ENCODE results near the gene AGFG1.

Gene AGFG1

GRCh38 chr2:227461811-227462461 is 10.0 kb upstream of the AGFG1 start:
- no peak for DNase-seq (ENCODE audit: low read depth, low spot score)

DNA sequence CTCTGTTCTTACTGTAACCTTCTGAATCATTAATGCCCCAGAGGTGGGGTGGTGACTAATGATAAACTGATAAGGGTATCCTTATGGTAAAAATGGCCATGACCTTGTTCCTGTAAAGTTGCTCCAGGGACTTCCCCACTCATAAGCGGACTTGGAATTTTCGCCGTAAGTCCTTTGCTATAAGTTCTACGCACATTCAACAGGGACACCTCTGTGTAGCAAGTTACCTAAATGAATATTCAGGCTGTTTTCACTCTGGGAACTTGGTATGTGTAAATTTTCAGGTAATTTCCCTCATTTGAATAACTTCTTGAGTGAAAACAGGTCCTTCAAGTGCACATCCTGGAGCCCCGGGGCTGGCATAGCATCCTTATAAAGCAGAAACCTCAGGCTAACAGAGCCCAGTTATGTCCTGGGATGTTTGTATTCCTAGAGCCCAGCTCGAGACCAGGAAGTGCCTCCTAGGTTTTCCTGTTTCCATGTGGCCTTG is 9.4 kb upstream of the AGFG1 start:
- peak; percentile 55 for DNase-seq (ENCODE audit: low read depth, low spot score)

- no peak for DNase-seq (ENCODE audit: low read depth, low spot score)
Measured at GRCh38 chr2:227462972-227463931, 8.7 kb upstream of the AGFG1 start.

- no peak for DNase-seq (ENCODE audit: low read depth, low spot score)
Measured at GRCh38 chr2:227464361-227464760, 7.6 kb upstream of the AGFG1 start.

DNA sequence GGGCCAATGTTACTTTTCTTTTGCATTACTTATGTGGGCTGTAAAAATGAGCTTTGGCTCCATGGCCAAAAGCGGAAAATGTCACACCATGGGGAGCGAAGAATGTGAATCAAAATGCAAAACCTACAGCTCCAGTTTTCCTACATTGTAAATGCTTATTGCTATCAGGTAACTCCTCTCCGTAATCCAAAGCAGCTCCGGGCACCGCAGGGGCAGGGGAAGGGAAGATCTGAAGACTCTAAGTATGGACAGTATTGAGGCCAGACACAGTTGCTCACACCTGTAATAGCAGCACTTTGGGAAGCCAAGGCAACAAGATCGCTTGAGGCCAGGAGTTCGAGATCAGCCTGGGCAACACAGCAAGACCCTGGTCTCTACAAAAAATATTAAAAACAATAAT is 7.1 kb upstream of the AGFG1 start:
- no peak for DNase-seq (ENCODE audit: low read depth, low spot score)

DNA sequence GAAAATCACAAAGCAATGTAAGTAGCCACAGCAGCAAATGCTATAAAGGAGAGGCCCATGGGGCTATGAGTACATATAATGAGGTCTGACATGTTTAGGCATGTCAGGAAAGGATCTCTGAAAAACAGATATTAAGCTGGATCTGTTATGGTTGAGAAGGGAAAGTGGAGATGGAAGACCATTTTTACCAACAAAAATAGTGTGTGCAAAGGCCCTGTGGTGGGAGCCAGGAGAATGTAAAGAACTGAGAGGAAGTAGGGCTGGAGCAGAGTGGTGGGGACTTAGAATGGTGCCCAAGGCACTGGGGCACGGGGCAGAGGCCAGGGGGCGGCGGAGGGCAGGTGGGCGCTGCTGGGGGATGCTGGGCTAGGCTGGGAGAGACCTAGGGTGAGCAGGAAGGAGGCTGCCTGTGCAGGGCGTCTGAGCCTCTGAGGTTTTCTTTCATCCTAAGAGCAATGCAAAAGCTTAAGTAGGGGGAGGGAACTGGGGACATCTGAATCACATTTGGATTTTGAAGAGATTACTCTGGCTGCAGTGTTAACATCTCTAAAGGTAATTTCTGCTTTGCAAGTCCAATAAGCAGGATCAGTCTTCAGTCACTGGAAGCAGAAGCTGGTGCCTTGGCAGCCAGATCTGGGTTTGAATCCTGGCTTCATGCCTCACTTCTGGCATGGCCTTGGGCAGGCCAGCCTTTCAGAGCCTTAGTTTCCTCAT is 4.9 kb upstream of the AGFG1 start:
- DNase-seq (ENCODE audit: low read depth, low spot score) = no peak

DNA sequence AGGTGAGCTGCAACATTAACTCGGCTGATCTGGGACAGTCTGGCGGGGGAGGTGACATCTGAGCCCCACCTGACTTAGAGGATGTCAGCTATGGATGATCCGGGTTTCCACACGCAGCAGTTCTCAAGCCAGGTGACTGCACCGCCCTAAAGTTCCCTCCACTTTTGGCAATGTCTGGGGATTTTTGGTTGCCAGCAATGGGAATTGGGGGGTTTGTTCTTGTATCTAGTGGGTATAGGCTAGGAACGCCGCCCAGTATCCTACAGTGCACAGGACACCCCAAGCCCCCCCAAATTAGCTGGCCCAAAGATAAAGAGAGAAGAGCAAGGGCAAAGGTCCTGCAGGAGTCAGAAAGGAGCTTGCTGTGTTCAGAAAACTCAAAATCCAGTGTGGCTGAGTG is 544 bp upstream of the AGFG1 start:
- no peak for DNase-seq (ENCODE audit: low read depth, low spot score)

GRCh38 chr2:227472265-227473121 is 537 bp downstream of the AGFG1 start:
- no peak for DNase-seq (ENCODE audit: low read depth, low spot score)

DNA sequence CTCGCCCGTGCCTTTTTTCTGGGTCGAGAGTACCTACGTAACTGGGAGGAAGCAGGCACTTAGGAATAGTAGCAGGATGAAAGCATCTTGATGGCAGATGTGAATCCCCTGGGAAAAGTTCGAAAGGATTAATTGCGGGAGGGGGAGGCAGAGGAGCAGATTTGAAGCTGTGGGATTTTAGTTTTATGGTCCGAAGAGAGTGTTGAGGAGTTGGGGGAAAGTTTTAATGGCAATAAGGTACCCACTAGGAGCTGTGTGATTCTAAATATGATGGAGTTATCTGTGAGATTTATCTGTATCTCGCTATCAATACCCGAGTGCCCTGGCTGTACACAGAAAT is 1.1 kb downstream of the AGFG1 start:
- peak; percentile 22 for DNase-seq (ENCODE audit: low read depth, low spot score)

DNA sequence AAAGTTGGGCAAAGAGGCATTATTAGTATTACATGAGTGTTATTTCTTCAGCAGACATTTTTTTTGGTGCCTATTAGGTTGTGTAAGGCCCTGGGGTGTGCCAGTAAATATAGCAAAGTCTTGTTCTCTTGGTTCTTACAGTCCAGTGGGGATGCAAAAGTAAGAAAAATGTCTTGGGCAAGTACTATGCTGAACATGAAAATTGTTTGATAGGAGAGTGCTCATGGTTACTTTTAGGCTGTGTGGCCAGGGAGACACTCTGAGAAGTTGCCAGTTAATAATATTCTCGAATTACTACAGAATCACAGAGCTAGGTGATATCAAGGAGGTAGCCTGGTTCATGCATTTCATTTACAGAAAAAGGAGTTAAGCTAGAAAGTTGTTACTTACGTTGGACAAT is 1.9 kb downstream of the AGFG1 start:
- DNase-seq (ENCODE audit: low read depth, low spot score) = no peak

DNA sequence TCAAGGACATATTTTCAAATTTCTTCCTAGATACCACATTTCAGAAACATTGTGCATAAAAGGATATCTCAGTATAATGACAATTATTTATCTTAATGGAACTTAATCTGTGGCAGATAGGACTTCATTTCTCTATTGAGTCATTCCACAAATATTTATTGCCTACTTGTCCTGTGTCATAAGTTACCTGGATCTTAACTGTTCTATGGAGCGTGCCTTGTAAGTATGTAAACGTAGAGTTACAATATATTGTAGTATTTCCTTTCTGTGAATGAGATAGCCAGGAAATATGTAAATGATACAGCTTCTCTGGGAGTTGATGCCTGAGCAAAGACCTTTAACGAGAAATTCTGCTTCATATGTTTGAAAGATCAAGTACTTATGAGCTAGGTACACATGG is 2.5 kb downstream of the AGFG1 start:
- DNase-seq (ENCODE audit: low read depth, low spot score) = no peak

DNA sequence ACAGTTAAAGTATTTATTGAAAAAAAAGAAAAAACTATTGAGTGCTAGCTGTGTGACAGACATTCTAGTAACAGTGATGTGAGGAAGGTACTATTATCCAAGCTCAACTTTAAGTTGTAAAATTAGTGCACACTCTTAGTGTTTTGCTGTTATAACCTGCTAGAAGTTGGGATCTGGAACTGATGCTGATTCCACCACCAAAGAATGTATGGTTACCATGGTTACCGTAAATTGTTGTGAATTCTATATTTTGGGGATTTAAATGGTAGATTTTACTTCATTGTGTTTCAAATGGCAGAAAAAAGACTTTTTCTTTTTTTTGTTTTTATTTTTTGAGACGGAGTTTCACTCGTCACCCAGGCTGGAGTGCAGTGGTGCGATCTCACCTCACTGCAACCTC is 5.3 kb downstream of the AGFG1 start:
- DNase-seq (ENCODE audit: low read depth, low spot score) = no peak

DNA sequence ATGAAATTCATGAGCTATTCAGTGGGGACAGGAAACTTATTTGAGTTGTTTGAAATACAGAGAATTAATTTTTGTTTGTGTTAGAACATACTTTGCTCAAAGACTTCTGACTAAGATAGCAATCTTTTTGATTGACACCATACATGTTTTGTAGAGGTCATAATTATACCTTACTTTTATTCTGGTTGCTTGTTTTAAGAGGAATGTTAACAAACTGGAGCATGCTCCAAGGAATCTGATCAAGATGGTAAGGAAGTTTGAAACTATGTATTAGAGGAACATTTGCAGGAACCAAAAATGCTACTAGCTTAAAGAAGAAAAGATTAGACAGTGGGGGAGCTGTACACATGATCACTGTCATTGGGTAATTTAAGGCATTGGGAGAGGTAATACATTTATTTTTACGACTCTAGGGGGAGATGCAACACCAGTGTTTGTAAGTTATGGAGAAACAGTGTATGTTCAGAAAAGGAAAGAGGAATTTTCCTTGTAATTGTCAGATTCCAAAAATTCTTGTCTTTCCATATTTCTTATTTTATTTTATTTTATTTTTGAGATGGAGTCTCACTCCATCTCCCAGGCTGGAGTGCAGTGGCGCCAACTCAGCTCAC is 8.0 kb downstream of the AGFG1 start:
- DNase-seq (ENCODE audit: low read depth, low spot score) = no peak

- DNase-seq (ENCODE audit: low read depth, low spot score) = no peak
Measured at GRCh38 chr2:227480528-227480927, 8.6 kb downstream of the AGFG1 start.

GRCh38 chr2:227482638-227483340 is 10.8 kb downstream of the AGFG1 start:
- DNase-seq (ENCODE audit: low read depth, low spot score) = no peak

DNA sequence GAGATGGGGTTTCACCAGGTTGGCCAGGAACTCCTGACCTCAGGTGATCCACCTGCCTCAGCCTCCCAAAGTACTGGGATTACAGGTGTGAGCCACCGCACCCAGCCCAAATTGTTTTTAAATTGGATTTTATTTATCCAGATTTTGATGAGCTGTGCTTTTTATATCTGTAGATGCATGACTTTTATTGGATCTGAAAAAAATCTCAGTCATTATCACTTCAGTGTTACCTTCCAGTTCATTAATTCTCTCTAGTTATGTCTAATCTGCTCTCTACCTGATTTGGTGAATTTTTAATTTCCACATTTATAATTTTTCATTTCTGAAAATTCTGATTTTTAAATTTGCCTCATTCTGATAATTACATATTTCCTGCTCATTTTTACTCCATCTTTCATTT is 13.5 kb downstream of the AGFG1 start:
- DNase-seq (ENCODE audit: low read depth, low spot score) = no peak

DNA sequence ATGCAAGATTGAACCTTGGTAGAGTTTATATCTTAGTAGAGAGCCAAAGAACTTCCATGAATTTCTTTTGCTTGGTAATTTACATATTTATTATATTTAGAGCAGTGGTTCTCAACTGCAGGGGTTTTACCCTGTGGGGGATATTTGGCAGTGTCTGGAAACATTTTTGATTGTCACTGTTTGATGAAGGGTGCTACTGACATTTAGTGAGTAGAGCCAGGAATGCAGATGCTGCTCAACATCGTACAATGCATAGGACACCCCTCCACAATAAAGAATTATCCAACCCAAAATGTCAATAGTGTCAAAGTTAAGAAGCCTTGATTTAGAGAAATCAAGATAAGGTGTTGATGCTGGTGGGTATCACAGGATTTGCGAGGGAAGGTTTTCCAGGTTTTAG is 14.7 kb downstream of the AGFG1 start:
- DNase-seq (ENCODE audit: low read depth, low spot score) = no peak

GRCh38 chr2:227488045-227488444 is 16.1 kb downstream of the AGFG1 start:
- DNase-seq (ENCODE audit: low read depth, low spot score) = no peak

DNA sequence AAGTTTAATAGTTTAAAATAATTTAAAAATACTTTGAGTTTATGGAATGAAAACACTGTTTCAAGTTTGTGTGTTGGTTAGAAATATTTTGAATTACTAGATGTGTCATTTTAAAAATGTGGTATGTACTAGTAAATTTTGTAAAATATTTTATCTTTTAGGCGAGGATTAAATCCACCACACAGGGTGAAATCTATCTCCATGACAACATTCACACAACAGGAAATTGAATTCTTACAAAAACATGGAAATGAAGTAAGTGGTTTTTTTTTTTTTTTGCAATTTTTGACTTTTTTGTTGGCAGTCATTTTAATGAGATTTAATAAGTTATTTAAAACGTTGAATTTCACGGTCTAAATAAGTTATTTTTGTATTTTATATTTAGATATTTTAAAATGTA is 19.4 kb downstream of the AGFG1 start:
- DNase-seq (ENCODE audit: low read depth, low spot score) = no peak

- DNase-seq (ENCODE audit: low read depth, low spot score) = no peak
Measured at GRCh38 chr2:227493524-227493923, 21.6 kb downstream of the AGFG1 start.
